Measurements from ENCODE around the gene MAST1.

GRCh38 chr19:12886969-12887747 lies 48.8 kb downstream of the MAST1 start, which contains the start of gene KLF1:
- TF ChIP-seq CTCF (IDR thresholded peaks at IDR 0.05) (no peak), POLR2A (IDR thresholded peaks at IDR 0.05) (no peak)

Data from adrenal gland (tissue), 5 donors.